ENCODE results near the gene HIRA.

HIRA gene

DNA sequence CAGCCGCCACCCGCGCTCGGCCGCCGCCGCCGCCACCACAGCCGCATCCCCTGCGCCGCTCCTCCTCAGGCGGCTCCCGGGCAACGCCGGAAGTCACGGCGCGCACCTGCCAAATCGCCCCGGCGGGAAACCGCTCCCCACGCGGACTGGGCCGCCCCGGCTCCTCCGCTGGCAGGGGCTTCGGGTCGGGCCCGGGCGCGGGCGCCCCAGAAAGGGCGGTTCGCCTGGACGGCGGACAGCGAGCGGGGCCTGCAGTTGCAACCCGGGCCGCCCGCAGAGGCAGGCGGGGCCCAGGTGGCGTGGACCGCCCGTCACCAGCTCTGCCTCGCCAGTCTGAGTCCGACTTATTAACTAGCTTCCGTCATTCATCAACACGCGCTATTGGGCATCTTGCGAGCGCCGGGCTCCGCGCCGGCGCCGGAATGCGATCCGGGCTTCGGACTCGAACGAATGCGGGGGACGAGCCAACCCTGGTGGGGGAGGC is at the start of gene HIRA:
TSS of gene HIRA (minus strand) at position 85 of the 484 bp plus-strand sequence. CDS start 257 bp downstream, outside the sequence.
- peak; percentile 75 to 80 for DNase-seq (ENCODE audit: low read depth in 2 of 2)
- H3K4me3 ChIP-seq (replicated peaks in 1 of 2; ENCODE audit: low read depth in 2 of 2, low read length in 2 of 2) = peak within 1 kb of the TSS; percentile 90 to 93
- TF ChIP-seq, protein P1, sequence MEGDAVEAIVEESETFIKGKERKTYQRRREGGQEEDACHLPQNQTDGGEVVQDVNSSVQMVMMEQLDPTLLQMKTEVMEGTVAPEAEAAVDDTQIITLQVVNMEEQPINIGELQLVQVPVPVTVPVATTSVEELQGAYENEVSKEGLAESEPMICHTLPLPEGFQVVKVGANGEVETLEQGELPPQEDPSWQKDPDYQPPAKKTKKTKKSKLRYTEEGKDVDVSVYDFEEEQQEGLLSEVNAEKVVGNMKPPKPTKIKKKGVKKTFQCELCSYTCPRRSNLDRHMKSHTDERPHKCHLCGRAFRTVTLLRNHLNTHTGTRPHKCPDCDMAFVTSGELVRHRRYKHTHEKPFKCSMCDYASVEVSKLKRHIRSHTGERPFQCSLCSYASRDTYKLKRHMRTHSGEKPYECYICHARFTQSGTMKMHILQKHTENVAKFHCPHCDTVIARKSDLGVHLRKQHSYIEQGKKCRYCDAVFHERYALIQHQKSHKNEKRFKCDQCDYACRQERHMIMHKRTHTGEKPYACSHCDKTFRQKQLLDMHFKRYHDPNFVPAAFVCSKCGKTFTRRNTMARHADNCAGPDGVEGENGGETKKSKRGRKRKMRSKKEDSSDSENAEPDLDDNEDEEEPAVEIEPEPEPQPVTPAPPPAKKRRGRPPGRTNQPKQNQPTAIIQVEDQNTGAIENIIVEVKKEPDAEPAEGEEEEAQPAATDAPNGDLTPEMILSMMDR (IDR thresholded peaks at IDR 0.05; ENCODE audit: low read depth, low read length) = no peak

DNA sequence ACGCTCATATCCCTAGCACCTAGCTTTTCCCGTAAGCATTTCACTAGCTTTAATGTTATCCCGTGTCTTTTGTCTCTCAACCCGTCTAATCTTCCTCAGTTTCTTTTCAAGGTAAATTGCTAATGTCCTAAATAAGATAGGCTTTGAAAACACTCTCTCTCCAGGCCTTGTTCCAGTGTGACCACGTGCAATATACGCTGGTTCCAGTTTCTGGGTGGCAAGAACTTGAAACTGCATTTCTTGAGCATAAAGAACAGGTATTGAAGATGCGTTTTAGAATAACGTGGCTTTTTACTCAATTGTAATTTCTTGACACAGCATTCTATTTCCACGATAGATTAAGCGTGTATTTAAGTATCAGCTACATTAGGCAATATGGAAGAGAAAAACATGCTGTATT is 49.3 kb upstream of the HIRA start:
- no peak for DNase-seq (ENCODE audit: low read depth in 2 of 2)
- no peak overlapping the region for H3K4me3 ChIP-seq (replicated peaks in 1 of 2; ENCODE audit: low read depth in 2 of 2, low read length in 2 of 2)
- TF ChIP-seq, protein P1 (IDR thresholded peaks at IDR 0.05; ENCODE audit: low read depth, low read length) = no peak

- peak overlapping the region; percentile 71 to 77 for H3K4me3 ChIP-seq (replicated peaks in 1 of 2; ENCODE audit: low read depth in 2 of 2, low read length in 2 of 2)
- no peak for DNase-seq (ENCODE audit: low read depth in 2 of 2)
Measured at GRCh38 chr22:19480173-19480568, 48.6 kb upstream of the HIRA start.

DNA sequence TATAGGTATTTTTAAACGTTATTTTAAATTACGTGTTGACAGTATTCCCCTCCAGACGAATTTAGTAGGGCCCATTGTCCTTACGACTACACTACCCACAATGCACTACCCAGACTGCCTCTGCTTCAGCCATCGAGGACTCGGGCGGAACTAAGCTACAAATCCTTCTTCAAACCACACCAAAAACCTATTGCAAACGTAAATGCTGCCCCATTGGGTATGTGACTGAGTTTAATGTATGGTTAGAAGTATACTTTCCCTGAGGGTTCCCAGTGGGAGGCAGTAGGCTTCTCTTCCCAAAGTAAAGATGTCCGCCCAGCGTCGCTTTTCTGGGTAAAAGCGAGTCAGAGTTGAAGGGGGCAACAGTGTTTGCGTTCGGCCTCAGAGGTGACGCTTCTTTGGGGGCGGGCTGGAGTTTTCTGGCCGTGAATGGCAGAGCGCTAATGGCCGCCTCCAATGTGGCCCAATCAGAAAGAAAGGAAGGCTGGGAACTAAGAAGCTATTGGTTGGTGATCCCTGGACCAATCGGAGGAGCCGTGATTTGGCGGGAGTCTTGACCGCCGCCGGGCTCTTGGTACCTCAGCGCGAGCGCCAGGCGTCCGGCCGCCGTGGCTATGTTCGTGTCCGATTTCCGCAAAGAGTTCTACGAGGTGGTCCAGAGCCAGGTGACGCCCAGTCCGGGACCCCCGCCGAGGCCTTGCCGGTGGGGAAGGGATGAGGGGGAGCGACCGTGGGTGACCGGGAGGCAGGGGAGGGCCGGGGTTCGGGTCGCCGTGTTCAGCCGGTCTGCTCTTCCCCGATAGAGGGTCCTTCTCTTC is 48.0 kb upstream of the HIRA start, which contains the start of gene CDC45:
TSS of gene CDC45 (plus strand) at position 566 of the 818 bp plus-strand sequence. CDS start at position 615, 49 bp downstream.
- TF ChIP-seq, protein P1 (IDR thresholded peaks at IDR 0.05; ENCODE audit: low read depth, low read length) = no peak
- H3K4me3 ChIP-seq (replicated peaks in 1 of 2; ENCODE audit: low read depth in 2 of 2, low read length in 2 of 2) = peak within 1 kb of the TSS; percentile 90 to 93

More at GRCh38 chr22:19480173-19480568, 48.6 kb upstream of the HIRA start:
- TF ChIP-seq, protein P1 (IDR thresholded peaks at IDR 0.05; ENCODE audit: low read depth, low read length) = no peak

DNA sequence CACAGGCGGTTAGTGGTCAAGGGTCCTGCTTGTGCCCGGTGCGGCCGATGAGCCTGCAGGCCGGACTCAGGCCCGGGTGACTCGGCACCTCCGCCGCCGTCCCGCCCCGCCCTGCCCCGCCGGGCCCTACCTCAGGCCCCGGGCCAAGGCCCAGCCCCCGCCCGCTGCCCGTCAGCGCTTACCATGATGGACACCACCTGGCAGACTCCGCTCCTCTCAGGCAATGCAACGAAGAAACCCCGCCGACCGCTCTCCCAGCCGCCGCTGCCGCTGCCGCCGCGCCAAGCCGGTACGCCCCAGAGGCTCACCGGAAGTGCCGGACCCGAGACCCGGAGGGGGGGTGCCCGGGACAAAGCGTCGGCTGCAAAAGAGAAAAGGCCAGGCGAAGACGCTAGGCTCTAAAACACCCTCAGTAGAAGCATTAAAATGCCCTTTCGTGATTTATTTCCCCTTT is 47.4 kb upstream of the HIRA start, which contains the start of gene UFD1:
TSS of gene UFD1 (minus strand) at position 293 of the 454 bp plus-strand sequence. CDS start at position 185, 108 bp downstream.
- peak; percentile 90 to 93 for DNase-seq (ENCODE audit: low read depth in 2 of 2)
- H3K4me3 ChIP-seq (replicated peaks in 1 of 2; ENCODE audit: low read depth in 2 of 2, low read length in 2 of 2) = peak within 1 kb of the TSS; percentile 90 to 93
- TF ChIP-seq, protein P1 (IDR thresholded peaks at IDR 0.05; ENCODE audit: low read depth, low read length) = no peak

More for the DNA sequence above, 48.0 kb upstream of the HIRA start, which contains the start of gene CDC45:
- peak; percentile 99 for DNase-seq (ENCODE audit: low read depth in 2 of 2)

- TF ChIP-seq, protein P1 (IDR thresholded peaks at IDR 0.05; ENCODE audit: low read depth, low read length) = no peak
- DNase-seq (ENCODE audit: low read depth in 2 of 2) = peak in 1 of 2 donors; percentile 7
- H3K4me3 ChIP-seq (replicated peaks in 1 of 2; ENCODE audit: low read depth in 2 of 2, low read length in 2 of 2) = peak overlapping the region; percentile 90 to 93
Measured at GRCh38 chr22:19478045-19478900, 46.7 kb upstream of the HIRA start.
